HEK293 (cell line): ENCODE results near the gene RAD51C.

ENCODE experiments used
- CTCF ChIA-PET: fragments of 350-600 bp; formaldehyde crosslinking; extraction: SDS; loops from one replicate; lab custom pipeline; 2021; ENCODE audit warnings: antibody characterized with exemption; lab: Yijun Ruan, JAX
- POLR2A ChIA-PET: fragments of 300-600 bp; formaldehyde crosslinking; extraction: SDS; loops from one replicate; lab custom pipeline; 2020; ENCODE audit warnings: antibody characterized with exemption, inconsistent platforms; lab: Yijun Ruan, JAX
- H3K27ac ChIP-seq: fragments of 200-500 bp; sonication (Bioruptor generic); 2 replicates; pipeline ENCODE4 v1.5.1; 2014; ENCODE audit warnings: low read depth, low read length, control low read depth, inconsistent platforms; ENCODE audit errors: extremely low read depth
- H3K36me3 ChIP-seq, 2 experiments: fragments of 200-500 bp in 1 of 2; sonication (Bioruptor generic) in 1 of 2; 1 replicate in 1 of 2; 2 replicates in 1 of 2; pipeline ENCODE4 v1.5.1; 2014 to 2017; ENCODE audit warnings: inconsistent platforms in 2 of 2, low read length in 2 of 2; ENCODE audit not compliant: control insufficient read depth in 2 of 2, insufficient read depth in 1 of 2
- H3K4me1 ChIP-seq: fragments of 200-500 bp; sonication (Bioruptor generic); 2 replicates; pipeline ENCODE4 v1.5.1; 2014; ENCODE audit warnings: mild to moderate bottlenecking, low read length, inconsistent platforms; ENCODE audit not compliant: control insufficient read depth, insufficient read depth
- H3K4me3 ChIP-seq: 2 replicates; pipeline ENCODE4 v1.5.1; 2011; ENCODE audit warnings: low read depth, mild to moderate bottlenecking, control low read depth, low read length, moderate library complexity
- H3K9me3 ChIP-seq: fragments of 200-500 bp; sonication (Bioruptor generic); 2 replicates; pipeline ENCODE4 v1.5.1; 2014; ENCODE audit warnings: low read depth, low read length, inconsistent platforms; ENCODE audit not compliant: control insufficient read depth, insufficient read depth
- BCL11B ChIP-seq: fragments of 450-650 bp; formaldehyde crosslinking; IDR thresholded peaks from 2 replicates; pipeline ENCODE4 v1.5.1; 2016; ENCODE audit warnings: low read depth, missing biosample characterization, missing genetic modification characterization
- KLF1 ChIP-seq: fragments of 450-650 bp; formaldehyde crosslinking; IDR thresholded peaks from 2 replicates; pipeline ENCODE4 v1.5.1; 2016; ENCODE audit warnings: missing biosample characterization, missing genetic modification characterization
- KLF16 ChIP-seq: fragments of 450-650 bp; formaldehyde crosslinking; IDR thresholded peaks from 2 replicates; pipeline ENCODE4 v1.5.1; 2017; ENCODE audit warnings: missing biosample characterization, missing genetic modification characterization
- PRDM1 ChIP-seq: fragments of 450-650 bp; formaldehyde crosslinking; IDR thresholded peaks from 2 replicates; pipeline ENCODE4; 2016; ENCODE audit warnings: missing biosample characterization, missing genetic modification characterization
- SCRT2 ChIP-seq: fragments of 450-650 bp; formaldehyde crosslinking; IDR thresholded peaks from 2 replicates; pipeline ENCODE4 v1.5.1; 2016; ENCODE audit warnings: missing biosample characterization, missing genetic modification characterization
- TRIM28 ChIP-seq: IDR thresholded peaks from 2 replicates; pipeline ENCODE4 v1.6.1; 2011; ENCODE audit warnings: low read length, control low read depth, borderline replicate concordance
- YY2 ChIP-seq: fragments of 450-650 bp; formaldehyde crosslinking; IDR thresholded peaks from 2 replicates; pipeline ENCODE4 v1.5.1; 2016; ENCODE audit warnings: missing biosample characterization, missing genetic modification characterization
- ZBTB17 ChIP-seq: fragments of 450-650 bp; formaldehyde crosslinking; IDR thresholded peaks from 2 replicates; pipeline ENCODE4 v1.5.1; 2016; ENCODE audit warnings: missing biosample characterization, missing genetic modification characterization
- ZEB2 ChIP-seq: fragments of 450-650 bp; formaldehyde crosslinking; IDR thresholded peaks from 2 replicates; pipeline ENCODE4 v1.5.1; 2016; ENCODE audit warnings: missing biosample characterization, missing genetic modification characterization
- ZFP69B ChIP-seq: fragments of 450-650 bp; formaldehyde crosslinking; IDR thresholded peaks from 2 replicates; pipeline ENCODE4 v1.5.1; 2016; ENCODE audit warnings: missing biosample characterization, missing genetic modification characterization
- ZNF19 ChIP-seq: fragments of 450-650 bp; formaldehyde crosslinking; IDR thresholded peaks from 2 replicates; pipeline ENCODE4; 2016; ENCODE audit warnings: missing biosample characterization, missing genetic modification characterization, low read depth
- ZNF555 ChIP-seq: fragments of 450-650 bp; formaldehyde crosslinking; conservative IDR thresholded peaks from 2 replicates; pipeline ENCODE4 v1.5.1; 2017; ENCODE audit warnings: missing biosample characterization, mild to moderate bottlenecking, missing genetic modification characterization, inconsistent platforms
- ZNF585B ChIP-seq: fragments of 450-650 bp; formaldehyde crosslinking; IDR thresholded peaks from 2 replicates; pipeline ENCODE4 v1.5.1; 2016; ENCODE audit warnings: missing biosample characterization, missing genetic modification characterization
- ZNF596 ChIP-seq: fragments of 450-650 bp; IDR thresholded peaks from 2 replicates; pipeline ENCODE4 v1.5.0; 2018; ENCODE audit warnings: missing biosample characterization, mild to moderate bottlenecking, missing genetic modification characterization, moderate library complexity
- ZNF624 ChIP-seq: fragments of 450-650 bp; formaldehyde crosslinking; IDR thresholded peaks from 2 replicates; pipeline ENCODE4 v1.5.1; 2017; ENCODE audit warnings: missing biosample characterization, missing genetic modification characterization
- ZNF664 ChIP-seq: fragments of 450-650 bp; formaldehyde crosslinking; IDR thresholded peaks from 2 replicates; pipeline ENCODE4 v1.5.1; 2016; ENCODE audit warnings: missing biosample characterization, missing genetic modification characterization
- ZNF670 ChIP-seq: fragments of 450-650 bp; formaldehyde crosslinking; IDR thresholded peaks from 2 replicates; pipeline ENCODE4 v1.5.1; 2016; ENCODE audit warnings: missing biosample characterization, missing genetic modification characterization, low read depth
- TF ChIP-seq, protein P1 (sequence below): fragments of 450-650 bp; formaldehyde crosslinking; IDR thresholded peaks from 2 replicates; pipeline ENCODE4 v1.5.1; 2016; ENCODE audit warnings: missing biosample characterization, missing genetic modification characterization
- TF ChIP-seq, protein P2 (sequence below): fragments of 450-650 bp; formaldehyde crosslinking; IDR thresholded peaks from 2 replicates; pipeline ENCODE4 v1.5.1; 2016; ENCODE audit warnings: missing biosample characterization, missing genetic modification characterization
- TF ChIP-seq, protein P3 (sequence below): fragments of 450-650 bp; formaldehyde crosslinking; IDR thresholded peaks from 2 replicates; pipeline ENCODE4 v1.5.1; 2017; ENCODE audit warnings: missing biosample characterization, missing genetic modification characterization

The RAD51C gene

DNA sequence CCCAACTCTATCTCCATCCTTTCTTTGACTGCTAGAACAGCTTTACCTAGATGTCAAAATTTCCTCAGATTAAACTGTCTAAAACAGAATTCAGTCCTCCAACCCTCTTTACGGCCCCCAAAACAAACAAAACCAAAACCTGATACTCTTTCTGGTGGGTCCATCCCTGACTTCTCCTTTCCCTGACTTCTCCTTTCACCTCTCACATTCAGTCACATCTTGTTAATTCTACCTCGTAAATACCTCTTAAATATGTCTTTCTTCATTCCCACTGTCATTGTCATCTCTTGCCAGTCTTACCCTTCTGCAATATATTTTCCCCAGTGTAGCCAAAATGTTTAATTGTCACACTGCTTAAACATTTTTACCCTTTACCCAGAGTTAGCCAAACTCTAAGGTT, 67.8 kb downstream of the RAD51C start:
- H3K36me3 ChIP-seq = no peaks in the 10 kb centered on the region; a peak in 1 of 3 replicates
- ChIA-PET POLR2A (no interaction called here), CTCF (interaction anchor here (0.6 kb wide), 1 partner anchor 634 kb away, joined by 3 read pairs; no protein-coding TSS in a partner anchor)
- no peak for TF ChIP-seq BCL11B
- peak; percentile 26; the same call in 1 of the 2 replicates for TF ChIP-seq PRDM1
- TF ChIP-seq ZNF596 (tag by site-specific recombination) = no peak
- TF ChIP-seq ZEB2 (tag by site-specific recombination) = no peak
- no peak for TF ChIP-seq ZNF670
- TF ChIP-seq ZNF664 (tag by site-specific recombination) = no peak
- peak; percentile 52; the same call in 1 of the 2 replicates for TF ChIP-seq ZFP69B (tag by site-specific recombination)
- TF ChIP-seq ZNF19 (tag by site-specific recombination) = no peak
- TF ChIP-seq, protein P1, sequence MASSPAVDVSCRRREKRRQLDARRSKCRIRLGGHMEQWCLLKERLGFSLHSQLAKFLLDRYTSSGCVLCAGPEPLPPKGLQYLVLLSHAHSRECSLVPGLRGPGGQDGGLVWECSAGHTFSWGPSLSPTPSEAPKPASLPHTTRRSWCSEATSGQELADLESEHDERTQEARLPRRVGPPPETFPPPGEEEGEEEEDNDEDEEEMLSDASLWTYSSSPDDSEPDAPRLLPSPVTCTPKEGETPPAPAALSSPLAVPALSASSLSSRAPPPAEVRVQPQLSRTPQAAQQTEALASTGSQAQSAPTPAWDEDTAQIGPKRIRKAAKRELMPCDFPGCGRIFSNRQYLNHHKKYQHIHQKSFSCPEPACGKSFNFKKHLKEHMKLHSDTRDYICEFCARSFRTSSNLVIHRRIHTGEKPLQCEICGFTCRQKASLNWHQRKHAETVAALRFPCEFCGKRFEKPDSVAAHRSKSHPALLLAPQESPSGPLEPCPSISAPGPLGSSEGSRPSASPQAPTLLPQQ (tag by site-specific recombination) = peak; percentile 81
- TF ChIP-seq KLF16 = no peak
- no peaks in the 10 kb centered on the region for H3K9me3 ChIP-seq
- H3K4me3 ChIP-seq = no peak overlapping the region
- H3K4me1 ChIP-seq = peaks cover 8% of the 10 kb centered on the region; the same call in 1 of the 2 replicates
- H3K27ac ChIP-seq = no peak overlapping the region

DNA sequence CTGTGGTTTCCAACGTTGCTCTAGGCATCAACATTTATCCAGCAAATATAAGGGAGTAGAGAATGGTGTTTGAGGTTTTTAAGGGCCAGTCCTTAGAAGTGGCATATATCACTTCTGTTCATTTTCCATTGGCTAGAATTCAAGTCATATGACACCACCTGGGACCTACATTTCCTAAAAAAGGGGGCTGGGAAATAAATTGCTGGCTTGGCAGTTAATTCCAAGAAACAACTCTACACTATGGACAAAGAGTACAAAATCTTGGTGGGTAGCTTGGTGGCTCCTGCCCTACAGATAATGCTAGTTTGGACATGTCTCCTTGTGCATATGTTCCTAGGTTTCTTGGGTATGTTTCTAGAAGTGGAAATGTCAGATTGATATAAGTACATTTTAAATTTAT, 70.9 kb downstream of the RAD51C start:
- POLR2A ChIA-PET = interaction anchor here (1.0 kb wide), 1 partner anchor 71 kb away, joined by 3 read pairs; the partner anchor contains the start of gene RAD51C
- H3K4me3 ChIP-seq = no peak overlapping the region
- peaks cover 3% of the 10 kb centered on the region; the same call in 1 of the 2 replicates for H3K4me1 ChIP-seq
- H3K36me3 ChIP-seq = no peaks in the 10 kb centered on the region; a peak in 1 of 3 replicates
- TF ChIP-seq ZNF624 (tag by site-specific recombination) (no peak), YY2 (tag by site-specific recombination) (no peak), TRIM28 (no peak), ZNF555 (tag by site-specific recombination) (no peak), ZNF596 (tag by site-specific recombination) (no peak), KLF1 (tag by site-specific recombination) (no peak), ZNF585B (tag by site-specific recombination) (no peak), SCRT2 (tag by site-specific recombination) (no peak), ZBTB17 (tag by site-specific recombination) (no peak)
- TF ChIP-seq, protein P2, sequence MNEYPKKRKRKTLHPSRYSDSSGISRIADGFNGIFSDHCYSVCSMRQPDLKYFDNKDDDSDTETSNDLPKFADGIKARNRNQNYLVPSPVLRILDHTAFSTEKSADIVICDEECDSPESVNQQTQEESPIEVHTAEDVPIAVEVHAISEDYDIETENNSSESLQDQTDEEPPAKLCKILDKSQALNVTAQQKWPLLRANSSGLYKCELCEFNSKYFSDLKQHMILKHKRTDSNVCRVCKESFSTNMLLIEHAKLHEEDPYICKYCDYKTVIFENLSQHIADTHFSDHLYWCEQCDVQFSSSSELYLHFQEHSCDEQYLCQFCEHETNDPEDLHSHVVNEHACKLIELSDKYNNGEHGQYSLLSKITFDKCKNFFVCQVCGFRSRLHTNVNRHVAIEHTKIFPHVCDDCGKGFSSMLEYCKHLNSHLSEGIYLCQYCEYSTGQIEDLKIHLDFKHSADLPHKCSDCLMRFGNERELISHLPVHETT (tag by site-specific recombination) = no peak
- TF ChIP-seq, protein P3, sequence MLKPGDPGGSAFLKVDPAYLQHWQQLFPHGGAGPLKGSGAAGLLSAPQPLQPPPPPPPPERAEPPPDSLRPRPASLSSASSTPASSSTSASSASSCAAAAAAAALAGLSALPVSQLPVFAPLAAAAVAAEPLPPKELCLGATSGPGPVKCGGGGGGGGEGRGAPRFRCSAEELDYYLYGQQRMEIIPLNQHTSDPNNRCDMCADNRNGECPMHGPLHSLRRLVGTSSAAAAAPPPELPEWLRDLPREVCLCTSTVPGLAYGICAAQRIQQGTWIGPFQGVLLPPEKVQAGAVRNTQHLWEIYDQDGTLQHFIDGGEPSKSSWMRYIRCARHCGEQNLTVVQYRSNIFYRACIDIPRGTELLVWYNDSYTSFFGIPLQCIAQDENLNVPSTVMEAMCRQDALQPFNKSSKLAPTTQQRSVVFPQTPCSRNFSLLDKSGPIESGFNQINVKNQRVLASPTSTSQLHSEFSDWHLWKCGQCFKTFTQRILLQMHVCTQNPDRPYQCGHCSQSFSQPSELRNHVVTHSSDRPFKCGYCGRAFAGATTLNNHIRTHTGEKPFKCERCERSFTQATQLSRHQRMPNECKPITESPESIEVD (tag by site-specific recombination) = no peak
- H3K9me3 ChIP-seq = no peaks in the 10 kb centered on the region
- no peak overlapping the region for H3K27ac ChIP-seq
- CTCF ChIA-PET = interaction anchor here (0.6 kb wide), 1 partner anchor 244 kb away, joined by 4 read pairs; no protein-coding TSS in a partner anchor
